Thoracic aorta (tissue), 2 donors: ENCODE data around the gene RBP7. TPM values are rescaled to one million over a fixed set of nuclear protein-coding genes. Genes with fewer than 3 reads are reported as not detected.
"Not testable (repeated sequence)": the region's sequence is repeated elsewhere in the genome, so short reads cannot be mapped to it uniquely, and the experiment has no call there.

Experiments used
- ATAC-seq: fragments of 150-250 bp; one replicate; pipeline ENCODE4 v1.8.0; 2017; ENCODE audit warnings: low read depth; ENCODE audit not compliant: insufficient number of reproducible peaks, low FRiP score
- DNase-seq: peaks from one replicate; pipeline ENCODE4 v3.0.0-alpha.2; 2020; ENCODE audit warnings: low spot score
- H3K27ac ChIP-seq, 2 donors: fragments of 200-600 bp; sonication (generic); 1 replicate in 1 of 2; 2 replicates in 1 of 2; pipeline ENCODE4 v1.5.1; 2016; ENCODE audit warnings: mild to moderate bottlenecking in 2 of 2, moderate library complexity in 2 of 2
- H3K27me3 ChIP-seq: fragments of 200-600 bp; sonication (generic); replicated peaks from 2 replicates; pipeline ENCODE4 v1.6.0; 2016; ENCODE audit warnings: mild to moderate bottlenecking; ENCODE audit not compliant: insufficient read depth
- H3K36me3 ChIP-seq: fragments of 200-600 bp; sonication (generic); one replicate; pipeline ENCODE4 v1.5.1; 2016
- H3K4me1 ChIP-seq, 2 donors: fragments of 200-600 bp; sonication (generic); 1 replicate in 1 of 2; 2 replicates in 1 of 2; pipeline versions ENCODE4 v1.5.1 to v1.6.0; 2016; ENCODE audit warnings: low read depth in 2 of 2, mild to moderate bottlenecking in 1 of 2; ENCODE audit not compliant: control insufficient read depth in 1 of 2
- H3K4me3 ChIP-seq: fragments of 200-600 bp; sonication (generic); 2 replicates; pipeline ENCODE4 v1.5.1; 2016; ENCODE audit warnings: mild to moderate bottlenecking
- H3K9me3 ChIP-seq: fragments of 200-600 bp; sonication (generic); 2 replicates; pipeline ENCODE4 v1.5.1; 2016
- total RNA-seq, 2 donors: library from RNA; depleted of rRNA; stranded (reverse); fragments of >200 nt; gene quantifications; one replicate each; pipeline versions ENCODE4 v1.1.0 to v1.2.3, GENCODE V29; 2016
- TF ChIP-seq, protein P1 (sequence below): fragments of 200-600 bp; sonication (generic); IDR thresholded peaks from one replicate; pipeline ENCODE4 v1.5.1; 2019; ENCODE audit warnings: antibody characterized with exemption

Gene RBP7
- total RNA-seq, 2 donors from 2014 or later: 2.2 to 24.1 TPM

GRCh38 chr1:10001016-10001665 lies 4.1 kb downstream of the RBP7 start:
- Histone ChIP-seq H3K36me3 (no peaks in the 10 kb centered on the region), H3K4me3 (no peak overlapping the region), H3K4me1 (no peaks in the 10 kb centered on the region), H3K9me3 (no peaks in the 10 kb centered on the region), H3K27me3 (no peaks in the 10 kb centered on the region), H3K27ac (no peak overlapping the region)
- ATAC-seq: no peak
- DNase-seq: no peak
- TF ChIP-seq, protein P1, sequence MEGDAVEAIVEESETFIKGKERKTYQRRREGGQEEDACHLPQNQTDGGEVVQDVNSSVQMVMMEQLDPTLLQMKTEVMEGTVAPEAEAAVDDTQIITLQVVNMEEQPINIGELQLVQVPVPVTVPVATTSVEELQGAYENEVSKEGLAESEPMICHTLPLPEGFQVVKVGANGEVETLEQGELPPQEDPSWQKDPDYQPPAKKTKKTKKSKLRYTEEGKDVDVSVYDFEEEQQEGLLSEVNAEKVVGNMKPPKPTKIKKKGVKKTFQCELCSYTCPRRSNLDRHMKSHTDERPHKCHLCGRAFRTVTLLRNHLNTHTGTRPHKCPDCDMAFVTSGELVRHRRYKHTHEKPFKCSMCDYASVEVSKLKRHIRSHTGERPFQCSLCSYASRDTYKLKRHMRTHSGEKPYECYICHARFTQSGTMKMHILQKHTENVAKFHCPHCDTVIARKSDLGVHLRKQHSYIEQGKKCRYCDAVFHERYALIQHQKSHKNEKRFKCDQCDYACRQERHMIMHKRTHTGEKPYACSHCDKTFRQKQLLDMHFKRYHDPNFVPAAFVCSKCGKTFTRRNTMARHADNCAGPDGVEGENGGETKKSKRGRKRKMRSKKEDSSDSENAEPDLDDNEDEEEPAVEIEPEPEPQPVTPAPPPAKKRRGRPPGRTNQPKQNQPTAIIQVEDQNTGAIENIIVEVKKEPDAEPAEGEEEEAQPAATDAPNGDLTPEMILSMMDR: no peak

- not testable (repeated sequence) for H3K9me3 ChIP-seq, H3K36me3 ChIP-seq, ATAC-seq, H3K27me3 ChIP-seq, H3K27ac ChIP-seq, DNase-seq, H3K4me3 ChIP-seq, H3K4me1 ChIP-seq
Observed at GRCh38 chr1:10005248-10005647, 8.2 kb downstream of the RBP7 start.

GRCh38 chr1:10007169-10007568 lies 10.1 kb downstream of the RBP7 start:
- H3K4me3 ChIP-seq: no peak overlapping the region
- TF ChIP-seq, protein P1: no peak

GRCh38 chr1:10014016-10014415 lies 17.0 kb downstream of the RBP7 start:
- ATAC-seq (no peak), DNase-seq (no peak)
- Histone ChIP-seq H3K4me1 (peaks cover 4 to 16% of the 10 kb centered on the region in 2 donors), H3K27me3 (no peaks in the 10 kb centered on the region), H3K36me3 (no peaks in the 10 kb centered on the region), H3K9me3 (no peaks in the 10 kb centered on the region), H3K4me3 (no peak overlapping the region), H3K27ac (no peak overlapping the region)
- TF ChIP-seq, protein P1: no peak

More at GRCh38 chr1:10007169-10007568, 10.1 kb downstream of the RBP7 start:
- Histone ChIP-seq H3K4me1 (no peaks in the 10 kb centered on the region), H3K9me3 (no peaks in the 10 kb centered on the region), H3K27me3 (no peaks in the 10 kb centered on the region), H3K36me3 (no peaks in the 10 kb centered on the region), H3K27ac (no peak overlapping the region)
- ATAC-seq (no peak), DNase-seq (no peak)

GRCh38 chr1:10019561-10019960 lies 22.5 kb downstream of the RBP7 start:
- Histone ChIP-seq H3K27ac (no peak overlapping the region), H3K27me3 (no peaks in the 10 kb centered on the region), H3K4me3 (no peak overlapping the region), H3K9me3 (no peaks in the 10 kb centered on the region), H3K4me1 (peaks cover 4 to 16% of the 10 kb centered on the region in 2 donors), H3K36me3 (no peaks in the 10 kb centered on the region)
- ATAC-seq (no peak), DNase-seq (no peak)
- TF ChIP-seq, protein P1: no peak

DNA sequence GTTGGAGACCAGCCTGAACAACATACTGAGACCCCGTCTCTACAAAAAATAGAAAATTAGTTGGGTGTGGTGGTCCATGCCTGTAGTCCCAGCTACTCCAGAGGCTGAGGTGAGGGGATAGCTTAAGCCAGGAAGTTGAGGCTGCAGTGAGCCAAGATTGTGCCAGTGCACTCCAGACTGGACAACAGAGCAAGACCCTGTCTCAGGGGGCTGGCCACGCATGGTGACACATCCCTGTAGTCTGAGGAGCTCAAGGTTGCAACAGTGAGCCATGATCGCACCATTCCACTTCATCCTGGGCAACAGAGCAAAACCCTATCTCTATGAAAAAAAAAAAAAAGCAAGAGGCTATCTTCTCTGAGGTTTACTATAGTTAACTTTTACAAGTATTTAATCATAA lies 23.1 kb downstream of the RBP7 start:
- H3K27ac ChIP-seq: no peak overlapping the region
- no peaks in the 10 kb centered on the region for H3K9me3 ChIP-seq
- no peaks in the 10 kb centered on the region for H3K27me3 ChIP-seq
- no peak for ATAC-seq
- H3K4me1 ChIP-seq: peaks cover 4 to 16% of the 10 kb centered on the region in 2 donors
- TF ChIP-seq, protein P1: no peak
- no peak for DNase-seq
- no peaks in the 10 kb centered on the region for H3K36me3 ChIP-seq
- H3K4me3 ChIP-seq: no peak overlapping the region

- H3K4me1 ChIP-seq: peaks cover under 1 to 12% of the 10 kb centered on the region in 2 donors
- not testable (repeated sequence) for H3K9me3 ChIP-seq, DNase-seq, H3K27ac ChIP-seq, H3K36me3 ChIP-seq, H3K27me3 ChIP-seq, H3K4me3 ChIP-seq, ATAC-seq
Observed at GRCh38 chr1:10020678-10021077, 23.6 kb downstream of the RBP7 start.

DNA sequence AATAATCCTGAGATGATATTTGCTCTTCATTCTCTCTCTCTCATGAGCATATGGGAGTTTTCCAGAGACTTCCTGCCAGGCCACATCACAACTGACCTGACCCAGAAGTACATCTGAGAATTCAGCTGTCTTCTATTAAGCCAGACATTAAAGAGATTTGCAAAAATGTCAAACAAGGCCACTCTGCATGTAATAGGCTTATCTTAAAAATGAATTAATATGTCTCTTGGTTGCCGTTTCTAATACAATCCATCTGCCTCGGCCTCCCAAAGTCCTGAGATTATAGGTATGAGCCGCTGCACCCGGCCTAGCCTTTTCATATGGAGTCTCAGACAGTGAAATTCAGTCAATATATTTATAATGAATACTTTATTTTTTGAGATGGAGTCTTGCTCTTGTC lies 25.0 kb downstream of the RBP7 start:
- not testable (repeated sequence) for H3K9me3 ChIP-seq, H3K4me1 ChIP-seq, H3K4me3 ChIP-seq, H3K27ac ChIP-seq, DNase-seq, ATAC-seq, H3K27me3 ChIP-seq, H3K36me3 ChIP-seq
